ENCODE measurements around the gene OCEL1.

Gene OCEL1

DNA sequence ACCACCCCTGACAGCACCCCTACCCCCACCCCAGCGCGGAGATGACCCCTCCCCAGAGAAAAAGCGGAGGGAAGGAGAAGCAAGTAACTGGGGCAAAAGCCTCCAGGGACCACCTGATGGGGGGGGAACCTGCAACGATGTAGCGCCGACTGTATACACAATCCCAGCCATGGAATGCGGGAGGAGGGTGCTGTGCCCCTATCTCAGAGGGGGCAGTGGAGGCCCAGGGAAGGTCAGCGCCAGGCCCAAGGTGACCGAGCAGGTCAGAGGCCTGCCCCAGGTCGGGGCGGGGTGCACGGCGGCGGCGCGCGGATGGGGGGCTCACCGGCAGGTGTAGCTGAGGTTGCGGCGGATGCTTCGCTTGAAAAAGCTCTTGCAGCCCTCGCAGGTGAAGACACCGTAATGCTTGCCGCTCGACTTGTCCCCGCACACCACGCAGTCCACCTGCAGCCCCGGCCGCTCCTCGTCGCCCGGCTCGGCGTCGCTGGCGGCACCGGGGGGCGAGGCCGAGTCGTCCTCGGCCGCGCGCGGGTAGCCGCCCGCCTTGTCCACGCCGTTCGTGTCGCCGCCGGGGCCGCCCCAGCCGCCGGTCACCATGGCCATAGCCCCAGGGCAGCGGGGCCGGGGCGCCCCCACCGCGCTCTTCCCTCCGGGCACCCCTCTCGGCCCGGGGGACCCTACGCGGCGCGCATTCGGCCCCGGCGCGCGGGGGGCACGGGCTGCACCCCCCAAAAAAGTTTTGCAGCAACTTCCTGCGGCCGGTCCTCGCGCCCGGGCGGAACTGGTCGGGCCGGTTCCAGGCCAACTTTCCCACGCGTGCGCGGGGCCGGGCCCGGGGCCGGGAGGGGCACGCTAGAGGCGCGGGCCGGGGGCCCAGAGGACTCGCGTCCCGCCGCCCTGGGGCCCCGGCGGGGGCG lies 18.9 kb downstream of the OCEL1 start:
- no peak for DNase-seq (ENCODE audit: low read depth in 2 of 2)
- TF ChIP-seq, protein P1, sequence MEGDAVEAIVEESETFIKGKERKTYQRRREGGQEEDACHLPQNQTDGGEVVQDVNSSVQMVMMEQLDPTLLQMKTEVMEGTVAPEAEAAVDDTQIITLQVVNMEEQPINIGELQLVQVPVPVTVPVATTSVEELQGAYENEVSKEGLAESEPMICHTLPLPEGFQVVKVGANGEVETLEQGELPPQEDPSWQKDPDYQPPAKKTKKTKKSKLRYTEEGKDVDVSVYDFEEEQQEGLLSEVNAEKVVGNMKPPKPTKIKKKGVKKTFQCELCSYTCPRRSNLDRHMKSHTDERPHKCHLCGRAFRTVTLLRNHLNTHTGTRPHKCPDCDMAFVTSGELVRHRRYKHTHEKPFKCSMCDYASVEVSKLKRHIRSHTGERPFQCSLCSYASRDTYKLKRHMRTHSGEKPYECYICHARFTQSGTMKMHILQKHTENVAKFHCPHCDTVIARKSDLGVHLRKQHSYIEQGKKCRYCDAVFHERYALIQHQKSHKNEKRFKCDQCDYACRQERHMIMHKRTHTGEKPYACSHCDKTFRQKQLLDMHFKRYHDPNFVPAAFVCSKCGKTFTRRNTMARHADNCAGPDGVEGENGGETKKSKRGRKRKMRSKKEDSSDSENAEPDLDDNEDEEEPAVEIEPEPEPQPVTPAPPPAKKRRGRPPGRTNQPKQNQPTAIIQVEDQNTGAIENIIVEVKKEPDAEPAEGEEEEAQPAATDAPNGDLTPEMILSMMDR (IDR thresholded peaks at IDR 0.05; ENCODE audit: low read depth, low read length): no peak
- peak overlapping the region; percentile 86 to 88 for H3K4me3 ChIP-seq (replicated peaks in 1 of 2; ENCODE audit: low read depth in 2 of 2, low read length in 2 of 2)

DNA sequence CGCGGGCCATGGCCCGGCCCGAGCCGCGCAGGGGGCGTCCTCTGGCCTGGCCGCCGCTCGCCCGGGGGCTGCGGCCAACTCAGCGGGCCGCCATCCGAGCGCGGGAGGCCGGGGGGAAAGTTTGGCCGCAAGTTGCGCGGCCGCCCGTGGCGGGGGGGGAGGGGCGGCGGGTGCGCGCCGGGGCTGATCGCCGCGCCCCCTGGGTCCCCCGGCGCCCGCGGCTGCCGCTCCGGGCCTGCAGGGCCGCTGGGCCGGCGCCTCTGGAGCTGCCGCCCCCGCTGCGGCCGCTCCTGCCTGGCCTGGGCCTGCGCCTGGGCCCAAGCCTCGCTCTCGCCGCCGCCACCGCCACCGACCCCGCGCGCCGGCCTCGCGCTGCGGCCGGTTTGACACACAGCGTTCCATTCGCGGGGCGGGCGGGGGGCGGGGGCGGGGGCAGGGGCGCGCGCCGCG lies 19.5 kb downstream of the OCEL1 start, which contains the start of gene NR2F6:
Gene NR2F6 (minus strand): TSS at position 385 of the 450 bp plus-strand sequence. CDS start 699 bp downstream, outside the sequence.
- peak within 1 kb of the TSS; percentile 86 to 88 for H3K4me3 ChIP-seq (replicated peaks in 1 of 2; ENCODE audit: low read depth in 2 of 2, low read length in 2 of 2)
- DNase-seq (ENCODE audit: low read depth in 2 of 2): no peak
- TF ChIP-seq, protein P1 (IDR thresholded peaks at IDR 0.05; ENCODE audit: low read depth, low read length): no peak

DNA sequence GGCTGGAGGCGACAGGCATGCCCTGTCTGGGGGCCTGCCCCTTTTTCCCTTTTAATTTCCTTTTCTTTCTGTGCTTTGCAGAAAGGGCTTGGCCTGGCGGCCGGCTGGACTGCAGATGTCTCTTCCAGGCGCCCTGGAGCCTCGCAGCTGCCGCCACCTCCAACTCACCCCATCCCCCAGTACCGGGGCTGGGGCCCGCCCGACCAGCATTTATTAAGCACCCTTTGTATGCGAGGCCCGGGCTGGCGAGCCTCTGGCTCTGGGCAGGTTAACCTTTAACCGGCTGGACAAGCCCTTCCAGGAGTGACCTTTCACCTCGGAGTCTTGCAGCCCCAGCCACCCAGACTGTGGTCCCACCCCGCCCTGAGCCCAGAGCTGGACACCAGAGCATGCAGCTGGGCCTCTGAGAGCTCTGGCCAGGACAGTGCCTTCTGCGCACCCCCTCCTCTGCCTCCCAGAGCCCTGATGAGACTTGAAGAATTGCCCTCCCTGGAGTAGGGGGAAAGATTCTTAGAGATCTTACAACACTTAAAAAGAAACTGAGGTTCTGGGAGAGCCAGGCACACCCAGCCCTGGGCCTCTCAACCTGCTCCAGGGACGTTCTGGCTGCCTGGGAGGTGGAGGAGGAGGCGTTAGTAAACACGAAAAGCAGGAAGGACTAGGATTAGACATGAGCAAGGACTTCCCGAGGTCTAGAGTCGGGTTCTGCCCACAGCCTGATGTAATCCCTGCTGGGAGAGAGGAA lies 20.8 kb downstream of the OCEL1 start:
- peak overlapping the region in 1 of 2 donors; percentile 45 for H3K4me3 ChIP-seq (replicated peaks in 1 of 2; ENCODE audit: low read depth in 2 of 2, low read length in 2 of 2)
- TF ChIP-seq, protein P1 (IDR thresholded peaks at IDR 0.05; ENCODE audit: low read depth, low read length): no peak
- DNase-seq (ENCODE audit: low read depth in 2 of 2): peak in 1 of 2 donors; percentile 41

DNA sequence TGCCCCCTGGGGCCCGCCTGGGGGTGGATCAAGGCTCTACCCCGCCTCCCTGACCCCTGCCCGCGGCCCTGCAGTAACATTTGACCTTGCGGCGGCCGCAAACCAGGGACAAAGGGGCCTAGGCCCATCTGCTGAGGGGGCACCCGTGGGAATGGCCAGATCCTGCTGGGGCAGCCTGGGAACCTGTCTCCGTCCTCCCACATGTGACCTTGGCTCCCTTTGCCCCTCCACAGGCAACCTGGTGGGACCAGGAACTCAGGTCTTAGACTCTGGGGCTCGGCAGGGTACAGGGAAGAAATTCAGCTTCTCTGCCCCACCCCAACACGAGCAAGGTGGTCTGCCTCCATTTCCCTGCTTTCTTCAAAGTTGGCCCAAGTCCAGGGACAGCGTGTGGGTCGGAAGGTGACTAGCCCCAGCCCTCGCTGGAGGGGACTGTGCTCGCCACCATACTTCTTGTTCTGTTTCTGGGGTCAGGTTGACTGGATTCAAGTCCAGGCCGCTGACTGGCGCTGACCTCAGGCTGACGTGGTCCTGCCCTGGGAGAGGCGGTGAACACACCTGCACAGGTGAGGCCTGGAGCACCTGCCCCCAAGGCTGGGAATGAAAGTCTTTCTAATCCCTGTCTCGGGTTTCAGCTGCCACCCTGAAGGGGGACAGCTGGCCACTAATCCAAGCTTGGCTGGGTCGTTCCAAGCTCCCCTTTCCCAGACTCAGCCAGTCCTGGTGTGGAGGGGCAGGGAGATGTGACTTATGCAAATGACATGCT lies 22.2 kb downstream of the OCEL1 start:
- no peak for DNase-seq (ENCODE audit: low read depth in 2 of 2)
- TF ChIP-seq, protein P1 (IDR thresholded peaks at IDR 0.05; ENCODE audit: low read depth, low read length): no peak
- H3K4me3 ChIP-seq (replicated peaks in 1 of 2; ENCODE audit: low read depth in 2 of 2, low read length in 2 of 2): no peak overlapping the region

DNA sequence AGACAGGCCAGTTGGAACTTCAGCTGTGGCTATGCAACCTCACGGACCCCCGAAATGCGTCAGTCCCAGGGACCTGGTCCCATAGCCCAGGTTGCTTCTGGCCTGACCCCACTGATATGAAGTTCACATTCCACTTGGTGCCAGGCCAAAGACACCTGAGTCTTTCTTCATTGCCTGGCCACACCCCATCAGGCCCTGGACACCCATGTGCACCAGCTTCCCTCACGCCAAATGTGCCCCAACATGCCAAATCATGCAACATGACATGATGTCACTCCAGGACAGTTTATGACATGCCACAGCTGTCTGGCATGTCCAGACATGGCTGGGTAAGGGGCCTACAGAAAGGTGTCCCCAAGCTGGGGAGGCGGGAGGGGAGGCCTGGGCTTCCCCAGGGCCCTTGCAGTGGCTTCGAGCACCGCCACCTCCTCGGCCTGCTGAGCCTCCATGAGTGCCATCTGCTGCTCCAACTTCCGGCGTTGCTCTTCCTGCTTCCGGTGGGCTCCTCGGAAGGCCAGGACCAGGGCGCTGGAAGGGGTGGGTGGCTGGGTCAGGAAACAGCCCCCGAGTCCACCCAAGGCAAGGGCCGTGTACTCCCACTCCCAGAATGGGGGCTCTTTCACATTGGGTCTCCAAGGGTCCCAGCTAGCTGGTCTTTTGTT lies 24.0 kb downstream of the OCEL1 start:
- TF ChIP-seq, protein P1 (IDR thresholded peaks at IDR 0.05; ENCODE audit: low read depth, low read length): no peak
- no peak overlapping the region for H3K4me3 ChIP-seq (replicated peaks in 1 of 2; ENCODE audit: low read depth in 2 of 2, low read length in 2 of 2)
- DNase-seq (ENCODE audit: low read depth in 2 of 2): no peak

DNA sequence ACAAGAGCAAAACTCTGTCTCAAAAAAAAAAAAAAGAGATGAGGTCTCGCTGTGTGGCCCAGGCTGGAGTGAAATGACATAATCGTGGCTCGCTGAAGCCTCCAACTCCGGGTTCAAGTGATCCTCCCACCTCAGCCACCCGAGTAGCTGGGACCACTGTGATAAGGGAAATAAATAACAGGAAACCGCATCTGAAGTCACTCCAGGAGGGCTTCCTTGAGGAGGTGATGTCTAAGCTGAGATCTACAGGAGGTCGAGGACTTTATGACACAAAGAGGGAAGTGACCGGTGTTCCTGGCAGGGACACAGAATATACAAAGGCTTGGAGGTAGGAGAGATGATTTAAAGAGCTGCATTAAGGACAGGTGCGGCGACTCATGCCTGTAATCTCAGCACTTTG lies 28.6 kb downstream of the OCEL1 start:
- DNase-seq (ENCODE audit: low read depth in 2 of 2): no peak
- TF ChIP-seq, protein P1 (IDR thresholded peaks at IDR 0.05; ENCODE audit: low read depth, low read length): no peak
- no peak overlapping the region for H3K4me3 ChIP-seq (replicated peaks in 1 of 2; ENCODE audit: low read depth in 2 of 2, low read length in 2 of 2)
